Transverse colon (tissue), 3 donors: ENCODE results near the gene MUCL1.

Experiments used
- CTCF ChIP-seq, 5 experiments: fragments of 200-600 bp in 3 of 5; fragments of 450-650 bp in 2 of 5; sonication (generic) in 3 of 5; IDR thresholded peaks; 1 replicate in 2 of 5; 2 replicates in 3 of 5; pipeline ENCODE4 v1.5.1; 2016 to 2017; ENCODE audit warnings: antibody characterized with exemption in 5 of 5, inconsistent platforms in 3 of 5, mild to moderate bottlenecking in 2 of 5, moderate library complexity in 1 of 5
- EP300 ChIP-seq: sonication (generic); formaldehyde crosslinking; IDR thresholded peaks from one replicate; pipeline ENCODE4 v1.6.1; 2017; ENCODE audit warnings: antibody characterized with exemption, low read depth
- POLR2A ChIP-seq: fragments of 450-650 bp; IDR thresholded peaks from one replicate; pipeline ENCODE4 v1.6.1; 2016; ENCODE audit warnings: antibody characterized with exemption, mild to moderate bottlenecking, moderate library complexity

- no peak for TF ChIP-seq EP300
- no peak for TF ChIP-seq CTCF (IDR thresholded peaks at IDR 0.05)
- no peak for TF ChIP-seq POLR2A
Observed at GRCh38 chr12:54829511-54829910, 24.8 kb upstream of the MUCL1 start.
